ENCODE results near the gene TRERF1.

Gene TRERF1

GRCh38 chr6:42226161-42226611 lies 225.5 kb downstream of the TRERF1 start:
- in situ Hi-C loops (cut with HindIII; ENCODE audit: low sequenced_read_pairs), result no loop called here
- DNase-seq (ENCODE audit: low read depth), result no peak
- no peak overlapping the region for H3K4me3 ChIP-seq (ENCODE audit: low read depth, low read length)
- TF ChIP-seq CTCF (IDR thresholded peaks at IDR 0.05; ENCODE audit: low read depth, low read length, missing control alignments), result no peak

- DNase-seq (ENCODE audit: low read depth), result no peak
- in situ Hi-C loops (cut with HindIII; ENCODE audit: low sequenced_read_pairs), result no loop called here
- TF ChIP-seq CTCF (IDR thresholded peaks at IDR 0.05; ENCODE audit: low read depth, low read length, missing control alignments), result no peak
- no peak overlapping the region for H3K4me3 ChIP-seq (ENCODE audit: low read depth, low read length)
Measured at GRCh38 chr6:42225419-42225818, 226.3 kb downstream of the TRERF1 start.

- no peak for TF ChIP-seq CTCF (IDR thresholded peaks at IDR 0.05; ENCODE audit: low read depth, low read length, missing control alignments)
- in situ Hi-C loops (cut with HindIII; ENCODE audit: low sequenced_read_pairs), result no loop called here
- no peak for DNase-seq (ENCODE audit: low read depth)
- H3K4me3 ChIP-seq (ENCODE audit: low read depth, low read length), result no peak overlapping the region
Measured at GRCh38 chr6:42225029-42225339, 226.7 kb downstream of the TRERF1 start.

GRCh38 chr6:42224222-42225028 lies 227.3 kb downstream of the TRERF1 start:
- DNase-seq (ENCODE audit: low read depth), result no peak
- in situ Hi-C loops (cut with HindIII; ENCODE audit: low sequenced_read_pairs), result no loop called here
- no peak overlapping the region for H3K4me3 ChIP-seq (ENCODE audit: low read depth, low read length)
- TF ChIP-seq CTCF (IDR thresholded peaks at IDR 0.05; ENCODE audit: low read depth, low read length, missing control alignments), result no peak

GRCh38 chr6:42222448-42222847 lies 229.3 kb downstream of the TRERF1 start:
- in situ Hi-C loops (cut with HindIII; ENCODE audit: low sequenced_read_pairs), result no loop called here

GRCh38 chr6:42221546-42221945 lies 230.2 kb downstream of the TRERF1 start:
- no peak for DNase-seq (ENCODE audit: low read depth)
- in situ Hi-C loops (cut with HindIII; ENCODE audit: low sequenced_read_pairs), result no loop called here
- no peak for TF ChIP-seq CTCF (IDR thresholded peaks at IDR 0.05; ENCODE audit: low read depth, low read length, missing control alignments)
- H3K4me3 ChIP-seq (ENCODE audit: low read depth, low read length), result no peak overlapping the region

More at GRCh38 chr6:42222448-42222847, 229.3 kb downstream of the TRERF1 start:
- TF ChIP-seq CTCF (IDR thresholded peaks at IDR 0.05; ENCODE audit: low read depth, low read length, missing control alignments), result no peak
- H3K4me3 ChIP-seq (ENCODE audit: low read depth, low read length), result no peak overlapping the region
- no peak for DNase-seq (ENCODE audit: low read depth)
